Naive thymus-derived CD4-positive, alpha-beta T cell (primary cell): ENCODE data around the gene ULK4. TPM values are rescaled to one million over a fixed set of nuclear protein-coding genes. Genes with fewer than 3 reads are reported as not detected.
"Not testable (repeated sequence)": the region's sequence is repeated elsewhere in the genome, so short reads cannot be mapped to it uniquely, and the experiment has no call there.

Source experiments
- ATAC-seq: fragments of 150-1000 bp; cut with Tn5 transposase; 2 replicates; pipeline ENCODE4 v1.10.0; 2021; ENCODE audit warnings: mild to moderate bottlenecking, moderate library complexity
- CTCF ChIA-PET: fragments of 350-600 bp; sonication (Branson Sonifier 250); formaldehyde crosslinking; loops from one replicate; lab custom pipeline; 2021; ENCODE audit warnings: antibody characterized with exemption; lab: Charles Lee
- POLR2A ChIA-PET: fragments of 350-600 bp; sonication (Branson Sonifier 250); formaldehyde crosslinking; loops from one replicate; lab custom pipeline; 2021; ENCODE audit warnings: antibody characterized with exemption, inconsistent platforms; lab: Charles Lee
- DNase-seq, 9 donors: peaks; one replicate each; pipeline versions ENCODE4 v3.0.0 to v3.0.0-alpha.2; 2020 to 2022; ENCODE audit warnings: mixed read lengths in 1 of 9
- H3K27ac ChIP-seq: one replicate; pipeline ENCODE4 v1.7.0; 2013; ENCODE audit warnings: mild to moderate bottlenecking, low read depth, low read length, moderate library complexity
- H3K27me3 ChIP-seq, 2 donors: one replicate each; pipeline ENCODE4 v1.7.0; 2013; ENCODE audit warnings: low read length in 2 of 2, mild to moderate bottlenecking in 2 of 2, moderate library complexity in 2 of 2; ENCODE audit not compliant: control insufficient read depth in 2 of 2, insufficient read depth in 2 of 2
- H3K36me3 ChIP-seq, 3 experiments: 1 replicate in 2 of 3; 2 replicates in 1 of 3; pipeline ENCODE4 v1.7.0; 2013; ENCODE audit warnings: low read length in 3 of 3, mild to moderate bottlenecking in 3 of 3, moderate library complexity in 1 of 3; ENCODE audit not compliant: insufficient read depth in 3 of 3, control insufficient read depth in 2 of 3
- H3K4me1 ChIP-seq, 2 donors: one replicate each; pipeline ENCODE4 v1.7.0; 2013; ENCODE audit warnings: low read length in 2 of 2, mild to moderate bottlenecking in 2 of 2, moderate library complexity in 1 of 2; ENCODE audit not compliant: control insufficient read depth in 2 of 2, insufficient read depth in 2 of 2
- H3K4me3 ChIP-seq: 2 replicates; pipeline ENCODE4 v1.7.0; 2013; ENCODE audit warnings: mild to moderate bottlenecking, low read length
- H3K9me3 ChIP-seq, 3 experiments: 1 replicate in 2 of 3; 2 replicates in 1 of 3; pipeline ENCODE4 v1.7.0; 2013; ENCODE audit warnings: low read length in 3 of 3; ENCODE audit not compliant: control insufficient read depth in 2 of 3
- H3K27ac Mint-ChIP-seq, 9 donors: one replicate each; pipeline ENCODE4 v1.8.0; 2020 to 2022; ENCODE audit warnings: mixed read lengths in 9 of 9, mild to moderate bottlenecking in 8 of 9, moderate library complexity in 5 of 9, inconsistent platforms in 2 of 9
- H3K27me3 Mint-ChIP-seq, 5 donors: one replicate each; pipeline ENCODE4 v1.8.0; 2021 to 2022; ENCODE audit warnings: mixed read lengths in 5 of 5, mild to moderate bottlenecking in 1 of 5
- H3K36me3 Mint-ChIP-seq, 5 donors: one replicate each; pipeline ENCODE4 v1.8.0; 2020 to 2022; ENCODE audit warnings: mixed read lengths in 5 of 5, mild to moderate bottlenecking in 3 of 5, inconsistent platforms in 1 of 5
- H3K4me1 Mint-ChIP-seq, 7 donors: one replicate each; pipeline ENCODE4 v1.8.0; 2020 to 2022; ENCODE audit warnings: mixed read lengths in 7 of 7, mild to moderate bottlenecking in 3 of 7, inconsistent platforms in 1 of 7
- H3K4me3 Mint-ChIP-seq, 10 donors: one replicate each; pipeline ENCODE4 v1.8.0; 2020 to 2022; ENCODE audit warnings: mild to moderate bottlenecking in 10 of 10, mixed read lengths in 10 of 10, moderate library complexity in 6 of 10, inconsistent platforms in 2 of 10
- H3K9me3 Mint-ChIP-seq, 11 donors: one replicate each; pipeline ENCODE4 v1.8.0; 2020 to 2022; ENCODE audit warnings: mixed read lengths in 11 of 11, mild to moderate bottlenecking in 4 of 11, inconsistent platforms in 1 of 11, moderate library complexity in 1 of 11
- intact Hi-C, 2 donors: fragments of 100-400 bp; cut with micrococcal nuclease; formaldehyde crosslinking; loops; one replicate each; pipeline ENCODE4 v1.15.1; 2023
- polyA plus RNA-seq, 2 donors: library from polyadenylated mRNA; unstranded; fragments of 300-500 nt; fragmentation: Illumina TruSeq; gene quantifications; one replicate each; pipeline ENCODE4 v1.2.3, GENCODE V29; 2021
- total RNA-seq, 6 experiments: library from RNA in 5 of 6; stranded (reverse) in 5 of 6; gene quantifications; 1 replicate in 5 of 6; 2 replicates in 1 of 6; pipeline ENCODE4 v1.2.3 and lab custom pipeline; 2021 to 2026

ULK4 gene
- total and polyA plus RNA-seq, 7 experiments from 2014 or later = 6.6 to 22.3 (median 18.9) TPM

DNA sequence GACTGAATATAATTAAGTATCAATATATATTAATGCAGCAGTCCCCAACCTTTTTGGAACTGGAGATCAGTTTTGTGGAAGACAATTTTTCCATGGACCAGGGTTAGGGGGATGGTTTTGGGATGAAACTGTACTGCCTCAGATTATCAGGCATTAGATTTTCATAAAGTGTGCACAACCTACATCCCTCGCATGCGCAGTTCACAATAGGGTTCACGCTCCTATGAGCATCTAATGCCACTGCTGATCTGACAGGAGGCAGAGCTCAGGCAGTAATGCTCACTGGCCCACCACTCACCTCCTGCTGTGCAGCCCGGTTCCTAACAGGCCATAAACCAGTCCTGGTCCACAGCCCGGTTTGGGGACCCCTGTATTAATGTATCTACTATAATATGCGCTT is 95.6 kb downstream of the ULK4 start:
- Histone ChIP-seq H3K27ac (no peak overlapping the region), H3K4me3 (no peak overlapping the region), H3K27me3 (no peaks in the 10 kb centered on the region), H3K4me1 (no peaks in the 10 kb centered on the region), H3K36me3 (no peaks in the 10 kb centered on the region), H3K9me3 (no peaks in the 10 kb centered on the region)
- Mint-ChIP-seq H3K27me3 (no peaks in the 10 kb centered on the region), H3K4me1 (no peaks in the 10 kb centered on the region), H3K27ac (no peak overlapping the region), H3K4me3 (no peak overlapping the region), H3K9me3 (peaks cover 0 to 5% (median 2%) of the 10 kb centered on the region in 11 donors), H3K36me3 (peaks cover 0 to 42% (median 17%) of the 10 kb centered on the region in 5 donors)
- CTCF ChIA-PET = no interaction called here
- POLR2A ChIA-PET = no interaction called here
- intact Hi-C loops = no loop called here
- ATAC-seq = no peak
- DNase-seq = no peak

DNA sequence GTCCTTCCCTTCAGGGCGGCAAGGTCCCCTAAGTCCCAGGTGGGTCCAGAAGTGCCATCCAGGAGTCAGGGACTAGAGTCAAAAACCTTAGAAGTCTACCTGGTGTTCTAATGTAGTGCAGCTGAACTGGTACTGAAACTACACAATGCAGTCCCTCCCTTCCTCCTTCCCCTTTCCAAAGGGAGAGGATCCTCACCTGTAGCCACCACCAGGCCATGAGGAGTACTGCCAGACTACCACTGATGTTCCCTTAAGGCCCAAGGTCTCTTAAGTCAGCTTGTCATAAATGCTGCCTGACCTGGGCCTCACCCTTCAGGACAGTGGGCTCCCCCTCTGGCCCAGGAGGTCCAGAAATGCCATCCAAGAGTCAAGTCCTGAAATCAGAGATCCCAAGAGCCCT is 98.9 kb downstream of the ULK4 start:
- Histone ChIP-seq H3K27ac (no peak overlapping the region), H3K36me3 (no peaks in the 10 kb centered on the region), H3K4me1 (no peaks in the 10 kb centered on the region), H3K9me3 (no peaks in the 10 kb centered on the region), H3K4me3 (no peak overlapping the region), H3K27me3 (no peaks in the 10 kb centered on the region)
- Mint-ChIP-seq H3K27me3 (no peaks in the 10 kb centered on the region), H3K9me3 (peaks cover 0 to 18% (median 2%) of the 10 kb centered on the region in 11 donors), H3K4me1 (no peaks in the 10 kb centered on the region), H3K27ac (no peak overlapping the region), H3K36me3 (peaks cover 0 to 47% (median 27%) of the 10 kb centered on the region in 5 donors), H3K4me3 (no peak overlapping the region)
- intact Hi-C loops = no loop called here
- ATAC-seq (no peak), DNase-seq (no peak)
- POLR2A ChIA-PET = no interaction called here
- CTCF ChIA-PET = no interaction called here

DNA sequence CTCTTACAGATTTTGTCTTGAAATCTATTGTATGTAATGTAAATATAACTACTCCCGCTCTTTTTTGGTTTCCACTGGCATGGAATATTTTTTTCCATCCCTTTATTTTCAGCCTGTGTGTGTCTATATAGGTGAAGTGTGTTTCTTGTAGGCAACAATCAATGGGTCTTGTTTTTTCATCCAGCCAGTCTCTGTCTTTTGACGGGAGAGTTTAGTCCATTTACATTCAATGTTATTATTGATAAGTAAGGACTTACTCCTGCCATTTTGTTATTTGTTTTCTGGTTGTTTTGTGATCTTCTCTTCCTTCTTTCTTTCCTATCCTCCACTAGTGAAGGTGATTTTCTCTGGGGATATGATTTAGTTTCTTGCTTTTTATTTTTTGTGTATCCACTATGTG is 101.4 kb downstream of the ULK4 start:
- H3K27ac ChIP-seq, POLR2A ChIA-PET, intact Hi-C loops, CTCF ChIA-PET, H3K4me1 Mint-ChIP-seq, H3K27me3 ChIP-seq, ATAC-seq, H3K36me3 ChIP-seq, H3K4me3 Mint-ChIP-seq, H3K4me1 ChIP-seq, H3K9me3 ChIP-seq, H3K4me3 ChIP-seq, H3K27me3 Mint-ChIP-seq, DNase-seq, H3K27ac Mint-ChIP-seq: not testable (repeated sequence)
- Mint-ChIP-seq H3K36me3 (peaks cover 0 to 43% (median 27%) of the 10 kb centered on the region in 5 donors), H3K9me3 (peaks cover 0 to 18% (median 2%) of the 10 kb centered on the region in 11 donors)

DNA sequence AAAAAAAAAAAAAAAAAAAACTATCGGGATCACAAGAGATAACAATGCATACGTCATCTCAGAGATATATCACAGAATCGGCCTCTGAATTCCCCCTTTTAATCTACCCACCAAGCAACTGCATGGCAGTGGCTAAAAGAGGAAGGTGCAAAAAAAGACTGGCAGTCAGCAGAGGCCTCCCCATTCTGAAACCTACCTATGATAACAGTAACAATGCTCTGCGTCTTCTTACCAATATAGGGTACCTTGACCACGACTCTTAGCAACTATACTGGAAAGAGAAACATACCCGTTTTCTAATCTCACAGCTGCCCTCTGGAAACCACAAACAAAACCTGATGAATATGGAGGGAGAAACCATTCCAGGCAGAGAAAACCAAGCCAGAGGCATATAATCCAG is 106.9 kb downstream of the ULK4 start:
- no peaks in the 10 kb centered on the region for H3K36me3 ChIP-seq
- ATAC-seq (no peak), DNase-seq (no peak)
- H3K27ac ChIP-seq = no peak overlapping the region
- ChIA-PET POLR2A (no interaction called here), CTCF (no interaction called here)
- Mint-ChIP-seq H3K9me3 (peaks cover 0 to 2% (median 0%) of the 10 kb centered on the region in 11 donors), H3K4me3 (no peak overlapping the region), H3K27me3 (no peaks in the 10 kb centered on the region), H3K27ac (no peak overlapping the region), H3K36me3 (peaks cover 4 to 38% (median 31%) of the 10 kb centered on the region in 5 donors), H3K4me1 (no peaks in the 10 kb centered on the region)
- intact Hi-C loops = no loop called here
- no peak overlapping the region for H3K4me3 ChIP-seq
- H3K9me3 ChIP-seq = no peaks in the 10 kb centered on the region
- no peaks in the 10 kb centered on the region for H3K27me3 ChIP-seq
- H3K4me1 ChIP-seq = no peaks in the 10 kb centered on the region

DNA sequence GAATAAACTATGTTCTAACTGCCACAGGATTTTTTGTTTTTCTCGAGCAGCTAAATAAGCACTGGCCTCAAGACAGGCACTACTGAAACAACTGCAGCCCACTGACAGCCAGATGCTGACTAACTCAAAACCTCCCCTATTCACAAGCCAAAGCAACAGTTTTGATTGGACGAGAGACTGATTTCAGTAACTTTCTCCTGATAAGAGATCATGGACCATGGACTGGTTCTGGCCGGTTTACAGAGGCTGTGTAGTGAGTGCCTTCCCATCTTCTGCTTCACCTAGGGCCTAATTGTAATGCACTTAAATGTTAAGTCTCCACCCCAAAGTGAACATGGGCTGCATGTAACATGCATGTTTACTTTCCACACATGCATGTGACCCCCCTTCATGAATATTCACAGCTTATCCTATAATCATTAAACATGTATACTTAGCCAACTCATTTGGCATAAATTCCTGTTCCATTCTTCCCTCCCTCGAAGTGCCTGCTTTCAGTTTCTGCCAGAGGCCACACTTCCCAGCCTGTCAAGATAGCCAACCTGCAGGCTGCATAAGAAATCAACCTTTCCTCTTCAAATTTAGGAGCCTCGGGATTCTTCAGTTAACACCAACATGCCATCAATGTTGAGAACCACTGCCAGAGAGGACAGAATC is 108.2 kb downstream of the ULK4 start:
- Histone ChIP-seq H3K27ac (no peak overlapping the region), H3K36me3 (no peaks in the 10 kb centered on the region), H3K4me1 (no peaks in the 10 kb centered on the region), H3K4me3 (no peak overlapping the region), H3K9me3 (no peaks in the 10 kb centered on the region), H3K27me3 (no peaks in the 10 kb centered on the region)
- POLR2A ChIA-PET = no interaction called here
- ATAC-seq = no peak
- H3K4me1 Mint-ChIP-seq = peaks cover 0 to 6% (median 0%) of the 10 kb centered on the region in 7 donors
- DNase-seq = no peak
- H3K9me3 Mint-ChIP-seq = peaks cover 0 to 5% (median 0%) of the 10 kb centered on the region in 11 donors
- CTCF ChIA-PET = no interaction called here
- no peak overlapping the region for H3K4me3 Mint-ChIP-seq
- peaks cover 2 to 31% (median 24%) of the 10 kb centered on the region in 5 donors for H3K36me3 Mint-ChIP-seq
- no peaks in the 10 kb centered on the region for H3K27me3 Mint-ChIP-seq
- intact Hi-C loops = no loop called here
- no peak overlapping the region for H3K27ac Mint-ChIP-seq

DNA sequence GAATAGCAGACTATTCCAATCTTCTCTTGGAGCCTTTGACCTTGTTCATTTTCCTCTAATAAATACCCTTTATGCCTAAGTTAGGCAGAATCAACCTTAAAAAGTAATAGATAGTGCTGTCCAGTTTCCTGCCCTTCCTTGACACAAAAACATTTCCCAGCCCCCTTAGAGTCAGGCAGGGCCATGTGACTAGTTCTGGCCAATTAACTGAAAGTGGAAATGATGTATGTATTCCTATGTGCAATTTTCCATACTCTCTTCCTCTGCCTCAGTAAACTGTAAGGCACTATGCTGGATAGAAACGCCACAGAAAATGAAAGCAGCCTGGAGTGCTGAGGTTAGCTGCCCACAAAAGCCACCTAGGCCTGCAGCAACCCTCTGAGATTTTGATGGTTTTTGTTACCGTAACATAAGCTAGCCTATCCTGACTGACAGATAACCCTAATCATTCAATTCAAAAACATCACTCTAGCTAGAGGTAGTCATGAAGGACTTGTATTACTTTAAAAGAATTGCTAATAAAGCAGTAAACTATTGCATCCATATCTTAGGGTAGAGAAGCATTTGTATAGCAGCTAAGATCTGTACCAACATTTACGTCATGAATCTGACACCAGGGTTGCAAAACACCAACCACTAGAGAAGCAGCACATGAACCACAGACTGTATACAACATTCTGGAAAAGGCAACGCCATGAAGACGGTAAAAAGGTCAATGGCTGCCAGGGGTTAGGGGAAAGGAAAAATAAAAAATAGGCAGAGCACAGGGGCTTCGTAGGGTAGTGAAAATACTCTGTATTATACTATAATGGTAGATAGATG is 112.9 kb downstream of the ULK4 start:
- no peaks in the 10 kb centered on the region for H3K36me3 ChIP-seq
- H3K4me3 Mint-ChIP-seq = no peak overlapping the region
- H3K9me3 Mint-ChIP-seq = peaks cover 0 to 5% (median 0%) of the 10 kb centered on the region in 11 donors
- no peak for DNase-seq
- no peak overlapping the region for H3K27ac Mint-ChIP-seq
- peaks cover 0 to 9% (median 1%) of the 10 kb centered on the region in 7 donors for H3K4me1 Mint-ChIP-seq
- H3K4me3 ChIP-seq = no peak overlapping the region
- no peak for ATAC-seq
- no peaks in the 10 kb centered on the region for H3K4me1 ChIP-seq
- H3K27ac ChIP-seq = no peak overlapping the region
- POLR2A ChIA-PET = interaction anchor here (0.6 kb wide), 1 partner anchor 23 kb away, joined by 4 read pairs; no protein-coding TSS in a partner anchor
- H3K27me3 ChIP-seq = no peaks in the 10 kb centered on the region
- H3K27me3 Mint-ChIP-seq = no peaks in the 10 kb centered on the region
- no peaks in the 10 kb centered on the region for H3K9me3 ChIP-seq
- H3K36me3 Mint-ChIP-seq = peaks cover 2 to 31% (median 21%) of the 10 kb centered on the region in 5 donors
- intact Hi-C loops = no loop called here
- CTCF ChIA-PET = no interaction called here
